Upper lobe of left lung (tissue), 4 donors: ENCODE measurements around the gene UBA1.

ENCODE experiments used
- POLR2A ChIP-seq, 4 donors: fragments of 450-650 bp; IDR thresholded peaks; one replicate each; pipeline ENCODE4 v1.5.1; 2016 to 2017; ENCODE audit warnings: antibody characterized with exemption in 4 of 4, mild to moderate bottlenecking in 2 of 4
- TF ChIP-seq, protein P1 (sequence below), 6 experiments: fragments of 450-650 bp in 4 of 6; fragments of 200-600 bp in 2 of 6; sonication (generic) in 2 of 6; IDR thresholded peaks; one replicate each; pipeline ENCODE4 v1.5.1; 2016 to 2019; ENCODE audit warnings: antibody characterized with exemption in 6 of 6

DNA sequence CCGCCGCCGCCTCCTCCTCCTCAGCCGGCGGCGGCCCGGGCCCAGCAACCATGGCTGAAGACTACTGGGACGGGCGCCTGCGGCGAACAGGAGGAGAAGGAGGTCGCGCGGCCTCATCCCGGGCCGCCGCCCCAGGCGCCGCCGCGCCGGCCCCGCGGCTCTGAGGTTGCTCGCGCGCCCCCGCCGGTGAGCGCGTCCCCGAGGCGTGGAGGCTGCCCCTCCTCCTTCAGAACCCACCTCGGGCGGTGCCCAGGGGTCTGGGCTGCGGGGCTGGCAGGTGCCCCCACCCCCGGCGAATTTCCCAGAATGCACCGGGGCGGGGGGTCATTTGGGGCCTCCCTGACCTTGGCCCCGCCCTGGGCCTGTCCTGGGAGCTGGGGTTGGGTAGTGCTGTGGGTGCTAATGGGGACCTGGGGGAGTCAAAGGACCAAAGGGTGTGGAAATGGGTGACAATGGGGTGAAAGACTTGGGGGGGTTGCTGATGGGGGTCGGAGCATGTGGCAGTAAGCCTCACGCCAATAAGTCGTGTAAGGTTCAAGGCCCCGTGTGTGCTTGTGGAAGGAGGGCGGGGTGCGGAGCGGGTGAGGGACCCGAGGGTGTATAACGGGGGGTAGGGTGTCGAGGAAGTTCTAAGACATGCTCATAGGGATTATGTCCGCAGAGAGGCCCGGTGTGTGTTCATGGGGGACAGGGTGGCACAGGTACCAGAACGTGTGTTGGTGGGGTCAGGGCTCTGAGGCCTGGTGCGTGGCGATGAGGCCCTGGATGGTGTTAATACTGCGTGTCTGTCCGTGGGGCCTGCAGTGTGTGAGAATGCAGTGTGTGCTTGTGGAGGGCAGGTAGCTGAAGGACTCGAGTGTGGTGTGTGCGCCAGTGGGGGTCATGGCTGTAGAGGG lies 25.5 kb downstream of the UBA1 start:
- TF ChIP-seq, protein P1, sequence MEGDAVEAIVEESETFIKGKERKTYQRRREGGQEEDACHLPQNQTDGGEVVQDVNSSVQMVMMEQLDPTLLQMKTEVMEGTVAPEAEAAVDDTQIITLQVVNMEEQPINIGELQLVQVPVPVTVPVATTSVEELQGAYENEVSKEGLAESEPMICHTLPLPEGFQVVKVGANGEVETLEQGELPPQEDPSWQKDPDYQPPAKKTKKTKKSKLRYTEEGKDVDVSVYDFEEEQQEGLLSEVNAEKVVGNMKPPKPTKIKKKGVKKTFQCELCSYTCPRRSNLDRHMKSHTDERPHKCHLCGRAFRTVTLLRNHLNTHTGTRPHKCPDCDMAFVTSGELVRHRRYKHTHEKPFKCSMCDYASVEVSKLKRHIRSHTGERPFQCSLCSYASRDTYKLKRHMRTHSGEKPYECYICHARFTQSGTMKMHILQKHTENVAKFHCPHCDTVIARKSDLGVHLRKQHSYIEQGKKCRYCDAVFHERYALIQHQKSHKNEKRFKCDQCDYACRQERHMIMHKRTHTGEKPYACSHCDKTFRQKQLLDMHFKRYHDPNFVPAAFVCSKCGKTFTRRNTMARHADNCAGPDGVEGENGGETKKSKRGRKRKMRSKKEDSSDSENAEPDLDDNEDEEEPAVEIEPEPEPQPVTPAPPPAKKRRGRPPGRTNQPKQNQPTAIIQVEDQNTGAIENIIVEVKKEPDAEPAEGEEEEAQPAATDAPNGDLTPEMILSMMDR (IDR thresholded peaks at IDR 0.05) = no peak
- TF ChIP-seq POLR2A (IDR thresholded peaks at IDR 0.05) = peak in 1 of 4 donors; percentile 62
